H9 (cell line): Measurements from ENCODE around the gene CDH15. TPM values are rescaled to one million over a fixed set of nuclear protein-coding genes. Genes with fewer than 3 reads are reported as not detected.
"Not testable (repeated sequence)": the region's sequence is repeated elsewhere in the genome, so short reads cannot be mapped to it uniquely, and the experiment has no call there.

ENCODE experiments used
- DNase-seq: peaks from one replicate; pipeline ENCODE4 v3.0.0-alpha.2; 2017
- H2AFZ ChIP-seq: one replicate; pipeline ENCODE4 v1.6.1; 2013; ENCODE audit warnings: mild to moderate bottlenecking, low read length, control low read depth, moderate library complexity
- H2AK5ac ChIP-seq: 2 replicates; pipeline ENCODE4 v1.6.1; 2013; ENCODE audit warnings: low read length, control low read depth, mixed read lengths; ENCODE audit not compliant: insufficient read length
- H2BK120ac ChIP-seq: one replicate; pipeline ENCODE4 v1.6.1; 2013; ENCODE audit warnings: low read depth, mild to moderate bottlenecking, low read length, control low read depth, inconsistent platforms; ENCODE audit not compliant: poor library complexity, severe bottlenecking
- H2BK12ac ChIP-seq: 2 replicates; pipeline ENCODE4 v1.6.1; 2013; ENCODE audit warnings: low read length, control low read depth, mixed read lengths, low read depth; ENCODE audit not compliant: insufficient read length
- H2BK15ac ChIP-seq: 2 replicates; pipeline ENCODE4 v1.6.1; 2013; ENCODE audit warnings: low read depth, low read length, control low read depth
- H2BK20ac ChIP-seq: one replicate; pipeline ENCODE4 v1.6.1; 2013; ENCODE audit warnings: low read depth, mild to moderate bottlenecking, low read length, control low read depth, inconsistent platforms; ENCODE audit not compliant: poor library complexity, severe bottlenecking
- H2BK5ac ChIP-seq: 2 replicates; pipeline ENCODE4 v1.6.1; 2013; ENCODE audit warnings: low read length, control low read depth, mixed read lengths; ENCODE audit not compliant: insufficient read length
- H3K14ac ChIP-seq: 2 replicates; pipeline ENCODE4 v1.6.1; 2013; ENCODE audit warnings: low read length, control low read depth; ENCODE audit not compliant: insufficient read depth
- H3K18ac ChIP-seq: 2 replicates; pipeline ENCODE4 v1.6.1; 2013; ENCODE audit warnings: low read depth, mild to moderate bottlenecking, mixed read lengths, low read length, control low read depth; ENCODE audit not compliant: insufficient read length
- H3K23ac ChIP-seq: 2 replicates; pipeline ENCODE4 v1.6.1; 2013; ENCODE audit warnings: low read length, control low read depth, mixed read lengths, low read depth; ENCODE audit not compliant: insufficient read length
- H3K23me2 ChIP-seq: 2 replicates; pipeline ENCODE4 v1.6.1; 2013; ENCODE audit warnings: low read depth, mild to moderate bottlenecking, mixed read lengths, low read length, control low read depth; ENCODE audit not compliant: insufficient read length, poor library complexity, severe bottlenecking
- H3K27ac ChIP-seq: 2 replicates; pipeline ENCODE4 v1.5.1; 2013; ENCODE audit warnings: low read length, control low read depth, mixed read lengths, low read depth; ENCODE audit not compliant: insufficient read length
- H3K27me3 ChIP-seq: 2 replicates; pipeline ENCODE4 v1.6.1; 2013; ENCODE audit warnings: low read length, control low read depth, inconsistent platforms; ENCODE audit not compliant: insufficient read depth
- H3K4ac ChIP-seq: 2 replicates; pipeline ENCODE4 v1.6.1; 2013; ENCODE audit warnings: low read depth, mild to moderate bottlenecking, control low read depth, inconsistent platforms, low read length, moderate library complexity
- H3K4me1 ChIP-seq: 2 replicates; pipeline ENCODE4 v1.6.1; 2013; ENCODE audit warnings: low read length, control low read depth, inconsistent platforms; ENCODE audit not compliant: insufficient read depth
- H3K4me2 ChIP-seq: 2 replicates; pipeline ENCODE4 v1.6.1; 2013; ENCODE audit warnings: low read length, control low read depth, mixed read lengths; ENCODE audit not compliant: insufficient read length, insufficient read depth
- H3K56ac ChIP-seq: 2 replicates; pipeline ENCODE4 v1.6.1; 2013; ENCODE audit warnings: low read depth, mild to moderate bottlenecking, mixed read lengths, low read length, control low read depth; ENCODE audit not compliant: insufficient read length
- H3K79me1 ChIP-seq: 2 replicates; pipeline ENCODE4 v1.6.1; 2013; ENCODE audit warnings: low read depth, mild to moderate bottlenecking, moderate library complexity, low read length, control low read depth, inconsistent platforms; ENCODE audit not compliant: insufficient read depth, poor library complexity, severe bottlenecking
- H3K79me2 ChIP-seq: 2 replicates; pipeline ENCODE4 v1.6.1; 2013; ENCODE audit warnings: low read length, control low read depth, inconsistent platforms; ENCODE audit not compliant: insufficient read depth
- H3K9ac ChIP-seq: 2 replicates; pipeline ENCODE4 v1.6.1; 2013; ENCODE audit warnings: low read length, control low read depth, mixed read lengths; ENCODE audit not compliant: insufficient read length; ENCODE audit errors: extremely low read depth
- H3K9me3 ChIP-seq: one replicate; pipeline ENCODE4 v1.6.1; 2013; ENCODE audit warnings: low read depth, low read length, inconsistent platforms; ENCODE audit not compliant: control insufficient read depth
- H3T11ph ChIP-seq: one replicate; pipeline ENCODE4 v1.6.1; 2013; ENCODE audit warnings: mild to moderate bottlenecking, low read length, control low read depth, inconsistent platforms
- H4K20me1 ChIP-seq: one replicate; pipeline ENCODE4 v1.6.1; 2013; ENCODE audit not compliant: control insufficient read depth, insufficient read length, insufficient read depth
- H4K5ac ChIP-seq: 2 replicates; pipeline ENCODE4 v1.6.1; 2013; ENCODE audit warnings: low read depth, mild to moderate bottlenecking, mixed read lengths, low read length, control low read depth; ENCODE audit not compliant: insufficient read length
- H4K8ac ChIP-seq: replicated peaks from 2 replicates; pipeline ENCODE4 v1.6.1; 2013; ENCODE audit warnings: low read length, control low read depth, mixed read lengths, low read depth; ENCODE audit not compliant: insufficient read length
- H4K91ac ChIP-seq: 2 replicates; pipeline ENCODE4 v1.6.1; 2013; ENCODE audit warnings: low read depth, mild to moderate bottlenecking, moderate library complexity, mixed read lengths, low read length, control low read depth; ENCODE audit not compliant: insufficient read length
- H3K27ac Mint-ChIP-seq, 3 experiments: 2 replicates in 2 of 3; 3 replicates in 1 of 3; pipeline ENCODE4 v1.8.0; 2020 to 2021; ENCODE audit warnings: mixed read lengths in 3 of 3, mild to moderate bottlenecking in 1 of 3, moderate library complexity in 1 of 3
- H3K27me3 Mint-ChIP-seq: 2 replicates; pipeline ENCODE4 v1.8.0; 2021; ENCODE audit warnings: low read depth, mild to moderate bottlenecking, moderate library complexity, mixed read lengths
- H3K36me3 Mint-ChIP-seq, 3 experiments: 2 replicates in 2 of 3; 3 replicates in 1 of 3; pipeline ENCODE4 v1.8.0; 2020 to 2021; ENCODE audit warnings: low read depth in 3 of 3, mixed read lengths in 3 of 3; ENCODE audit not compliant: insufficient read depth in 1 of 3
- H3K4me1 Mint-ChIP-seq, 2 experiments: 2 replicates each; pipeline ENCODE4 v1.8.0; 2020; ENCODE audit warnings: mixed read lengths in 2 of 2
- H3K4me3 Mint-ChIP-seq, 2 experiments: 2 replicates in 1 of 2; 3 replicates in 1 of 2; pipeline ENCODE4 v1.8.0; 2020 to 2021; ENCODE audit warnings: mild to moderate bottlenecking in 2 of 2, mixed read lengths in 2 of 2, moderate library complexity in 1 of 2
- H3K9me3 Mint-ChIP-seq, 2 experiments: 2 replicates in 1 of 2; 3 replicates in 1 of 2; pipeline ENCODE4 v1.8.0; 2020; ENCODE audit warnings: mild to moderate bottlenecking in 2 of 2, mixed read lengths in 2 of 2, moderate library complexity in 1 of 2
- CTCF ChIP-seq: fragments of 200-600 bp; sonication (generic); conservative IDR thresholded peaks from 3 replicates; pipeline ENCODE4 v1.8.0; 2021; ENCODE audit warnings: antibody characterized with exemption, mild to moderate bottlenecking
- WGBS: extraction: QIAGEN DNeasy Blood & Tissue Kit; methylation state at CpG from one replicate; pipeline ENCODE4 v1.1.7; 2013; ENCODE audit warnings: missing lambda C conversion rate, low lambda C conversion rate, mixed read lengths; ENCODE audit not compliant: insufficient read length; ENCODE audit errors: extremely low coverage; 5-methylcytosine and 5-hydroxymethylcytosine counted together
- total RNA-seq: library from RNA; stranded (reverse); gene quantifications from 2 replicates; pipeline ENCODE4 v1.2.1, GENCODE V29; 2021

The CDH15 gene
- total RNA-seq, 1 experiment from 2014 or later, result 0.28 TPM

- H3K79me2 ChIP-seq, result no peaks in the 10 kb centered on the region
- H2BK15ac ChIP-seq, result no peak overlapping the region
- no peak overlapping the region for H3K18ac ChIP-seq
- no peaks in the 10 kb centered on the region for H3K4me1 ChIP-seq
- H3K23ac ChIP-seq, result no peak overlapping the region
- H2AK5ac ChIP-seq, result no peak overlapping the region
- no peak overlapping the region for H3K14ac ChIP-seq
- Mint-ChIP-seq H3K9me3 (no peaks in the 10 kb centered on the region; a peak in 1 of 5 replicates), H3K4me1 (no peaks in the 10 kb centered on the region), H3K4me3 (no peak overlapping the region), H3K27ac (no peak overlapping the region), H3K27me3 (peaks cover 25% of the 10 kb centered on the region), H3K36me3 (no peaks in the 10 kb centered on the region)
- no peak for DNase-seq
- H3K56ac ChIP-seq, result no peak overlapping the region
- H2BK12ac ChIP-seq, result no peak overlapping the region
- H4K20me1 ChIP-seq, result no peaks in the 10 kb centered on the region
- H3K27ac ChIP-seq, result no peak overlapping the region
- no peak overlapping the region for H2BK120ac ChIP-seq
- no peak overlapping the region for H2BK20ac ChIP-seq
- H3K4ac ChIP-seq, result no peak overlapping the region
- no peak overlapping the region for H3T11ph ChIP-seq
- H3K27me3 ChIP-seq, result no peaks in the 10 kb centered on the region
- H2BK5ac ChIP-seq, result no peak overlapping the region
- no peak overlapping the region for H3K9ac ChIP-seq
- WGBS, result no CpG with 5 or more reads among the region's 48 CpGs
- no peak overlapping the region for H4K91ac ChIP-seq
- H2AFZ ChIP-seq, result no peak overlapping the region
- H3K79me1 ChIP-seq, result no peaks in the 10 kb centered on the region
- no peak overlapping the region for H4K5ac ChIP-seq
- H3K9me3 ChIP-seq, result no peaks in the 10 kb centered on the region
- H3K4me2 ChIP-seq, result no peak overlapping the region
- no peaks in the 10 kb centered on the region for H3K23me2 ChIP-seq
- no peak overlapping the region for H4K8ac ChIP-seq
- no peak for TF ChIP-seq CTCF
Observed at GRCh38 chr16:89184933-89185794, 13.6 kb downstream of the CDH15 start.

GRCh38 chr16:89185887-89186592 lies 14.5 kb downstream of the CDH15 start:
- peaks cover 32% of the 10 kb centered on the region for H3K27me3 Mint-ChIP-seq
- H3K79me2 ChIP-seq, H3K9me3 ChIP-seq, H4K5ac ChIP-seq, H2AK5ac ChIP-seq, H3K4me2 ChIP-seq, H3K9ac ChIP-seq, H3K4ac ChIP-seq, H3K79me1 ChIP-seq, H3T11ph ChIP-seq, H3K27ac ChIP-seq, H3K9me3 Mint-ChIP-seq, DNase-seq, H3K4me1 ChIP-seq, H2AFZ ChIP-seq, H2BK20ac ChIP-seq, H4K8ac ChIP-seq, H3K4me3 Mint-ChIP-seq, H3K56ac ChIP-seq, H4K20me1 ChIP-seq, H3K23ac ChIP-seq, H3K14ac ChIP-seq, H3K36me3 Mint-ChIP-seq, H2BK15ac ChIP-seq, H2BK120ac ChIP-seq, H3K4me1 Mint-ChIP-seq, H2BK5ac ChIP-seq, H2BK12ac ChIP-seq, H3K27me3 ChIP-seq, H4K91ac ChIP-seq, H3K18ac ChIP-seq, H3K27ac Mint-ChIP-seq, H3K23me2 ChIP-seq: not testable (repeated sequence)
- WGBS, result no CpG with 5 or more reads among the region's 30 CpGs
